HG03520 (cell line): ENCODE results near the gene NFATC1.

Source experiments
- ATAC-seq: cut with Tn5 transposase; IDR thresholded peaks from one replicate; pipeline ENCODE4 v1.9.1; 2021; ENCODE audit warnings: mild to moderate bottlenecking, moderate library complexity; ENCODE audit not compliant: unreplicated experiment

The NFATC1 gene

GRCh38 chr18:79547413-79548076 is 151.8 kb downstream of the NFATC1 start:
- ATAC-seq = no peak

- ATAC-seq = no peak
These were observed 152.3 kb downstream of the NFATC1 start for GRCh38 chr18:79548077-79548450.

GRCh38 chr18:79548621-79548985 is 152.9 kb downstream of the NFATC1 start:
- no peak for ATAC-seq

DNA sequence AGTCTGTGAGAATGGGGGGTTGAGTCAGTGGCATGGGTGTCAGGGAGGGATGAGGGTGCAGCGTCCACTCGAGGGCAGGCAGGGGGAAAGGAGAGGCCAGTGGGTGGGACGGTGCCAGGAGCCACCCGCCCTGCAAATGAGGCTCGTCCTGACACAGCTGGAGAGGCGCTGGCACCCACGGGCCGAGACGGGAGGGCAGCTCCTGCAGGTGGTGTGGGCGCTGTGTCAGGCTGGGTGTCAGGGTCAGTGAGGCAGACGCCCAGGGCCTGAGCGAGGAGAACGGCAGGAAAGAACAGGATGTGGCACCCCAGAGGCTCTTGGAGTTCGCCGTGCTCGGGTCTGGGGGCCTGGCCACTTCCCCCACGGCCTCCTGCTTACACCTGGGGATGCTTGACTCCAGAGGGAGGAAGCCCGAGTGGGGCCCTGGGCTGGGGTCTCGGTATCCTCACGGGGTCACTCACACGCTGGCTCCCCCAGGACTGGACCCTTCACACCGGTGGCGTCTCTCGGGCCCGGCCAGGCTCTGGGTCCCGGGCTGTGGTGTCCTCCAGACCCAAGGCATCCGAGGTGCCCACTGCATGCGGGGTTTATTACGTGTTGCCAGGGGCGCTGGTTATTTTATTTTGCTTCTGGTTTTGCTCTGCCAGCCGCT is 153.4 kb downstream of the NFATC1 start:
- no peak for ATAC-seq

DNA sequence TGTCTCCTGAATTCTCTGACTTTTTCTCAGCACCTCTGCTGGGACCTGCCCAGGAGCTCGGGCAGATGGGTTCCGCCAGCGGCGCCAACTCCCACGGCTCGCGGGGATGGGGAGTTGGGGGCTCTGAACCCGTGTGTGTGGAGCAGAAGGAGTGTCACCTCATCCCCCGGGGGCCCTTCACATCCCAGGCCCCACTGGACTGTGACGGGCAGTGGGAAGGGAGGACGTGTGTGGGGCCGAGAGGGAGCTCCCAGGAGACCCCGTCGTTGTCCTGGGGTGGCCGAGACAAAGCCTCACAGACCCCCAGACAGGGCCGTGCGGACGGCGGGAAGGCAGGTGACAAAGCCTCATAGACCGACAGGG is 153.9 kb downstream of the NFATC1 start:
- no peak for ATAC-seq

GRCh38 chr18:79552140-79552631 is 156.5 kb downstream of the NFATC1 start:
- ATAC-seq = no peak

DNA sequence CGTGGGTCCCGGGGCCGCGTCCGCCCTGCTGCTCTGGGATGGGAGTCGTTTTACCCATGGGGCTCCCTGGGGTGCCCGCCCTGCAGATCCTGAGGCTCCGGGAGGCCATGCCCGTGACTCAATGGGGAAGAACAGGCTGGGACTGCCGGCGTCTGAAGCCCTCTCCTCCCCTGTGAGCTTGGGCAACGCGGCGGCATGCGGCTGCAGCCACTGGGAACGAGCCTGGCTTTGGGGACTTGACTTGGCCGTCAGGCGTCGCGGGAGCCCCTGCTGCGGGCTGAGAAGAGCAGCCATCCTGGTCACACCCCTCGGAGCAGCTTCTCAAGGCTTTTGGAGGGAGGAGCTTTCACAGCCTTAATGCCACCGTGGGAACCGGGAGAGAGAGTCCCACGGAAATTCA is 157.0 kb downstream of the NFATC1 start:
- ATAC-seq = no peak

- ATAC-seq = no peak
These were observed 157.4 kb downstream of the NFATC1 start for GRCh38 chr18:79553154-79553553.

GRCh38 chr18:79553696-79554095 is 158.0 kb downstream of the NFATC1 start:
- ATAC-seq = no peak

DNA sequence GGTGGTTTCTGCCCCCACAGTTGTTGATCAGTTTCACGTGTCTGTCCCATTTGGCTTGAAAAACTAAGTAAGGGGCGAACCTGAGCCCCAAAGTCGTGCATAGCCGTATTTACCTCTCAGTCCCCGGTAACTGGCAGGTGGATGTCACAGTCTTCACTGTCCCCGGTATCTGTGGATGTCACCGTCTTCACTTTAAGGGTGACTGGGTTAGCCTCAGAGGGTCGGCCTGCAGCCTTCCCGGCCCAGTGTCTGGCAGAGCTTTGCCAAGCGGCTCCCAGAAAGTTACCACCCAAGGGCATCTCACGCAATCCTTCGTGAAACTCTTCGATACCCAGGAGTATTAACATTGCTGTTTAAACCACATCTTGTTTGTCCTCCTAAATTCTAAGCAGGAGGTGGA is 158.6 kb downstream of the NFATC1 start:
- ATAC-seq = no peak

- ATAC-seq = no peak
These were observed 159.4 kb downstream of the NFATC1 start for GRCh38 chr18:79554945-79555645.

DNA sequence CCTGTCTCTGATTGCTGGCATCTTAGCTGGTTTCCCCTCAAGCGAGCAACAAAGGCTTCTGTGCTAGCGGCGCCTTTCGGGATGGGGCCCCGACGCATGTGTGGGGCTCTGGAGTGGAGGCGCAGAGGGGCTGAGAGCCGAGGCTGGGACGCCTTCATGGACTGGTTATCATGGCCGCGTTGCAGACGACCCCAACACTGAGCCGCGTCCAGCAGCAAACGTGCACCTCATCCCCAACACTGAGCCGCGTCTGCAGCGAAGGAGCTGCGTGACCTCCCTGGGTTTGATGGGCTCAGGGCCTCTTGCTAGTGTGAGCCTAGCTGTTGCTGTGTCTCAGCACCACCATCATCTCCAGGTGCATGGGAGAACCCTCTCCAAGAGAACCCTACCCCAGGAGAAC is 160.2 kb downstream of the NFATC1 start:
- no peak for ATAC-seq

- ATAC-seq = no peak
These were observed 161.3 kb downstream of the NFATC1 start for GRCh38 chr18:79556829-79557585.

DNA sequence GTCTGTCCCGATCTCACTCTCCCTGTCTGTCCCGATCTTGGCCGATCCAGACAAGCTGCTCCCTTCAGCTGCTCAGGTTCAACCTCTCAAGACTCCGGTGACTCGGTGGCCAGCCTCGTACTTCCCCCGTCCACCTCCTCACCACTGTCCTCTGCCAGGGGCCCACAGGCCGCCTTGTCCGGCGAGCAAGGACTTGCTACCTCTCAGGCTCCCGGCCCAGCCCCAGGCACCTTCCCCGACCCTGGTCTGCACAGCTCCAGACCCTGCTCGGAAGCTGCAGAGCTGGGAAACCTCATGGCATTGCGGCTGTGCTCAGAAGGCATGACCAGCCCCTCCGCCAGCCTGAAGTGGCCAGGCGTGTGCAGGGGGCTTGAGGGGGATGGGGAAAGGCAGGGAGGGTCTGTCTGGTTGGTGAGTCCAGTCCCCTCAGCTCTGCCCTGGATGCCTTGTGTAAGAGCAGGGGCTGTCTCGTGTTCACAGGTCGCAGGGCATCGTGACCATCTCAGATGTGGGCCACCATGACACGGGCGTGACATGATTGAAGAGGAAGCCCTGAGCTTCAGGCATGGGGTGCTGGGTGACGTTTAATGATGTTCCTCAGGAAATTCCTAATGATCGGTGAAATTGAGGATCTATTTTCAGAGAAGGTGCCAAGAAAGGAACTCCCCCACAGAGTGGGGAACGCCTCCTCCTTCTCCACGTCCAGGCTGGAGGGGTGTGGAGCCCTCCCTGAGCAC is 162.6 kb downstream of the NFATC1 start:
- no peak for ATAC-seq

DNA sequence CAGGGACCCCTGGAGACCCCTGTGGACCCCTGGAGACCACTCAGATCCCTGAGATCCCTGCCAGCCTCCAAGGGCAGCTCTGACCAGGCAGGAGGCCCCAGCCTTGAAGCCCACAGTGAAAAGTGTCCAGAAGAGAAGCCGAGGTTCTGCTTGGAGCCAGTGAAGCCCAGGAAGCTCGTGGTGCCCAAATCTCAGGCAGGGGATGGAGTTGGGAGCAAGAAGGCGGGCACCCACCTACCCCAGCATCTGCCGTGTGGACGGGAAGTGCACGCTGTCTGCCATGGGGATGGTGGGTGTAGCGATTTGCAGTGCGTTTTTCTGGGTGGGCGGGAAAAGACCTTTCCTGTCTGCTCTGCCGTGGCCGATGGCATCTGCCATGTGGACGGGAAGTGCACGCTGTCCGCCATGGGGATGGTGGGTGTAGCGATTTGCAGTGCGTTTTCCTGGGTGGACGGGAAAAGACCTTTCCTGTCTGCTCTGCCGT is 163.2 kb downstream of the NFATC1 start:
- ATAC-seq = no peak

DNA sequence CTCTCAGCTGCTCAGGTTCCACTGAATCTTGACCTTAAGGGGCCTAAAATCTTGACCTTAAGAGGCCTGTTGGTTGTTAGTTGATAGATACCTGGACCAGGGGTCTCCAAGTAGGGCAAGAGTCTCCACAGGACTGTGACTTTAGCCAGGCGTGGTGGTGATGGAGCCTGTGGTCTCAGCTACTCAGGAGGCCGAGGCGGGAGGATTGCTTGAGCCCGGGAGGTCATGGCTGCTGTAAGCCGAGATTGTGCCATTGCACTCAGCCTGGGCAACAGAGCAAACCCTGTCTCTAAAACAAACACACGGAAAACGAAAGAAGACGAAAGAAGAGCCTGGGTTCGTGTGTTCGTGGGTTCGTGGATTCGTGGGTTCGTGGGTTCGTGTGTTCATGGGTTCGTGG is 163.7 kb downstream of the NFATC1 start:
- ATAC-seq = no peak

GRCh38 chr18:79560042-79560860 is 164.5 kb downstream of the NFATC1 start:
- ATAC-seq = no peak

DNA sequence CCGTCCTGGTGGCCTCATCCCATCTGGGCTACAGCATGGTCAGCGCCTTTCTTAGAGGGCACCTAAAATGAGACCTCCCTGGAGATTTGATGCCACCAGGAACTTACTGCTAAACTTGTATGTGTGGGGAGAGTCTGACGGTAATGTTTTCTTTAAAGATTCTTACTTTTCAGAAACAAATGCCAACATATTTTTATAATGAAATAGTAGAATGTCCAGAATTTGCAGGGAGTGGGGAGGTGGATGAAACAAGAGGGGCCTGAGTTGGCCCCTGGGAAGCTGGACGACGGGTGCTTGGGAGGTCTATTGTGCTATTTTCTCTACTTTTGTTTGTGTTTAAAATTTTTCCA is 165.1 kb downstream of the NFATC1 start:
- ATAC-seq = no peak

DNA sequence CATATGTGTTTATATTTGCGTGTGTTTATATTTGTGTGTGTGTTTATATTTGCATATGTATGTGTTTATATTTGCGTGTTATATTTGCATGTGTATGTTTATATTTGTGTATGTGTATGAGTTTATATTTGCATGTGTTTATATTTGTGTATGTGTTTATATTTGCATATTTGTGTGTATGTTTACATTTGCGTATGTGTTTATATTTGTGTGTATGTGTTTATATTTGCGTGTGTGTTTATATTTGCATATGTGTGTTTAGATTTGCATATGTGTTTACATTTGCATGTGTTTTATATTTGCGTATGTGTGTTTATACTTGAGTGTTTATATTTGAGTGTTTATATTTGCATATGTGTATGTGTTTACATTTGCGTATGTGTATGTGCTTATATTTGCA is 168.2 kb downstream of the NFATC1 start:
- ATAC-seq = no peak

- ATAC-seq = no peak
These were observed 168.7 kb downstream of the NFATC1 start for GRCh38 chr18:79564441-79564840.
